ENCODE data around the gene IDH1.

IDH1 gene

DNA sequence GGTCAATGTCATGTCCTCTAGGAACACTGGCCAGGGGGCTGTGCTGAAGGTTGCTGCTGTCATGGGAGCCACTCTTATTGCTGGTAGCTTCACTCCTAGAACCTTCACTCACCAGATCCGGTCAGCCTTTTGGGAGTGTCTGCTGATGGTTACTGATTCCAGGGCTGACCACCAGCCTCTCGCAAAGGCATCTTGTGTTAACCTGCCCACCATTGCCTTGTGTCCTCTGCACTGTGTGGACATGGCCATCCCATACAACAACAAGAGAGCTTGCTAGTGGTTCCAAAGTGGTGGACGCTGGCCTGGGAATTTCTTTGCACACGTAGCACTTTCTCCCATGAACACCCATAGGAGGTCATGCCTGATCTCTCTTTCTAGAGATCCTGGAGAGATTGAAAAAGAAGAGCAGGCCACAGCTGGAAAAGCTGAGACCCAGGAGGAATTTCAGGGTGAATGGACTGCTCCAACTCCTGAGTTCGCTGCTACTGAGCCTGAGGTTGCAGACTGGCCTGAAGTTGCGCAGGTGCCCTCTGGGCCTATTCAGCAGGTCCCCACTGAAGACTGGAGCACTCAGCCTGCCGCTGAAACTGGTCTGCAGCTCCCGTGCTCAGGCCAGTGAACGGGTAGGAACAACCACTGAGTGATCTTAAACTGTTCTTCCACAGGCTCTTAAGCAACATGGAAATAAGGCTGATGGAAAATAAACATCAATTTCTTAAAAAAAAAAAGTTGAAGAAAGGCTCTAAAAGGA lies 46.4 kb downstream of the IDH1 start:
- DNase-seq, result no peak

DNA sequence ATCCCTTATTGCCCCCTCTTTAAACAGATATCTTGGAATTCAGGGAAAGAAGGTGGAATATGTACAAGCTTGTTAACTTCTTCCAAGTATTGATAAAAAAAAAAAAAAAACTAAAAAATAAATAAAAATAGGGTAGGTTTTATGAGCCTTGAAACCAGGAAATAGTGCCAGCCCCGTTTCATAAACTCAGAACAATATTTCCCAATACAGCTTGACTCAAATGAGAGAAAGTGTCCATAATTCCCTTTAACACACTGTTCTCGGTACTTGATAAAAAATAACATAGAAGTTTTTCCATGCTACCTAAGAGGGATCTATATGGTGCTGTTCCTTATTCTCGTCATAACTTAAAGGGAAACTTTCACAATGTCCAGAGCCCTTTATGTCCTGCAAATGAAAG lies 47.1 kb downstream of the IDH1 start:
- DNase-seq, result no peak

DNA sequence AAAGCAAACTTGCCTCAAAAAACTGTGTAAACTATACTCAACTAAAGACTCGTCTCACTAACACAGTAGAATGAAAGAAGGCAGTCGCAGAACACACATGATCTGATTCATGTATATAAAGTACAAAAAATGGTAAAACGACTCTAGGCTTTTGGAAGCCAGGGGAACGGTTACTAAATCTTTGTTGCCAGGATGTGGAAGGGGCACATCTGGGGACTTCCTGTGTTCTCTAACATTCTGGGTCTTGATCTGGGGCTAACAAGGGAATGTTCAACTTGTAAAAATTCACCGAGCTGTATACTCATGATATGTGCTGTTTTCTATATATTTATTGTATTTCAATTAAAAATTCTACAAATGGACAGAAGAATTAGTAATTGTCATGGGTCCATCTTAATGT lies 50.7 kb downstream of the IDH1 start:
- no peak for DNase-seq

DNA sequence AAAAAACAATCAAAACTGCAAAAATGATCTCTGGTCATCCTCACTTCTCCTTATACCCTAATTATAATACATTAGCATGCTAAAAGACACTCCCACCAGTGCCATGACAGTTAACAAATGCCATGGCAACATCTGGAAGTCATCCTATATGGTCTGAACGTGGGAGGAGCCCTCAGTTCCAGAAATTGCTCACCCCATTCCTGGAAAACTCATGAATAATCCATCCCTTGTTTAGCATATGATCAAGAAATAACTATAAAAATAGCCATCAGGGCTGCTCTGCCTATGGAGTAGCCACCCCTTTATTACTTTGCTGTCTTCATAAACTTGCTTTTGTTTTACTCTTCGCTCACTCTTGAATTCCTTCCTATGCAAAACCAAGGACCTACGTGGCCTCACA lies 59.3 kb downstream of the IDH1 start:
- no peak for DNase-seq

DNA sequence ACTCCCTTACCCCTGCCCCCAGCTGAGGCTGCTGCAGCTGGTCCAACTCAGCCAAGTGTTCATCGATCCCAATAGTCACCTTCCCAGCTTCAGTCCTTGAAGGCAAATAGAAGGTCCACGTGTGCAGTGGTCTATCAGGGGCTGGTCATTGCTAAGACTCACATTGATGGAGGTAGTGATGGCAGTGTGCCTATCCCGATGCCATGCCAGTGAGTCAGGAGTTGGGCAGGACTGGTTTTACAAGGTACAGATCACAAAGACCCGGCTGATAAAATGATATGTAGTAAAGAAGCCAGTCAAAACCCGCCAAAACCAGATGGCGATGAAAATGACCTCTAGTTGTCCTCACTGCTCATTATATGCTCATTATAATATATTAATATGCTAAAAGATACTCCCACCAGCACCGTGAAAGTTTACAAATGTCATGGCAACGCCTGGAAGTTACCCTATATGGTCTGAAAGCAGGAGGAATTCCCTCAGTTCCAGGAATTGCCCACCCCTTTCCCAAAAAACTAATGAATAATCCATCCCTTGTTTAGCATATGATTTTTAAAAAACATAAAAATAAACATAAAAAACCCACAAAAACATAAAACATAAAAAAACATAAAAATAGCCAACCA lies 62.1 kb downstream of the IDH1 start:
- no peak for DNase-seq

DNA sequence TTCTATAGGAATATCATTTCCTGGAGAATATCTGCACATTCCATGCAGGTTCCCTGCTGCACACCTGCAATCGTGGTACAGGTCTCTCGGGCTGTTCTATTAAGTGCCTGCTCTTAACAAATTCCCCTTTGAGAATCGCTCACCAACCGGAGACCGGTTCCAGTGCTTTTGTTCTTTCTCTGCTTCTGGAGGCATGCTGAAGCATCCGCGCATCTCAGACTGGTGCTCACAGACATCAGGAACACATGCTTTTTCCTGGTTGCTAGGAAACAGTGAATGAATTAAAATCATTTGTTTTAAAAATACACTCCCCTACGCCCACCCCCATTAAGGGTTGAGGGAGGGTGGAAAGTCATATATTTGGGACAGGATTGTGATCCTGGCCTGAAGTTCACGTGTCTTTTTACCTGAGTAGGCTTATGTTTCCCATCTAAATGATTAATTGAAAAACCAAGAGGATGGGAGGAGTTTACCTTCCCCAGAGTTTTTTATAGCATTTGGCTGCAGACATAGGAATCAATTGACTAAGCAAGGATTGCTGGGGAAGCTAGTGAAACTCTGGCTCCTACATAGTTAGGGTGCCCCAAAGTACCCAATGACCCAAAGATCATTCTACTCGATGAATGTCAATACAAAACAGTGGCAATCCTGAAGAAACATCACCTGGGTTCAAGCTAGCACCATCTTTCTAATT lies 64.9 kb downstream of the IDH1 start, which contains the start of gene C2orf80:
Gene C2orf80, minus strand, starts transcription at position 221 of the 694 bp plus-strand sequence. CDS start 3,044 bp downstream, outside the sequence.
- DNase-seq, result no peak

DNA sequence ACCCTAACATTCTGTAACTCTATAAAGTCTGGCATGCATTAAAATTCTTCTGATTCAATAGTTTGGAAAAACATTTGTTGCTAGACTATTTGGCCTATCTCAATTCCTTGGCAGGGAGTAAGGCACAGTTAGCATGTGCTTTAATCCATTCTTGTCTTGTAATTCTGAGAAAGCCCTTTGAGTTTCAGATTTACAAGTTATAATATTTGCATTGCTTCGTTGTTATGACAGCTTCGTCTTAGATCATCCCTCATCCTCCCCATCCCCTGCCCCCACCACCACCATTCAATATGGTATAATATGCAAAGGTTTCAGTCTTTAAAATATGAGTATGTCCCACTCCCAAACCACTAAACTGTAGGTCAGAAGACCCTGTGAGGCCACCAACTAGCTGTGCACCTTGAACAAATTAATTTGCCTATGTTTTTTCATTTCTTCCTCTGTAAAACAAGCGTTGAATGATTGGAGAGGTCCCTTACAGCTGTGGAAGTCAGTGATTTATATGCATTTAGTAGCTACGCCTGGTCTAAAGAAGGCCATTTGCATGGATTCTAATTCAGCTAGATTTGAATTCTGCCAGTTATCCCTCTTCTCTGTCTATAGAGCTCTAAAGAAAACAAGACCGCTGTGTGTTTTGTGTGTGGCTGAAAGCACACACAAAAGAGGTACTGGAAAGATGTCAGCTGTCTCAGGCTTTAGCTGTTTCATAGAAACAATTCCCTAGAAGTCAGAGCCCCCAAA lies 65.6 kb downstream of the IDH1 start:
- no peak for DNase-seq

DNA sequence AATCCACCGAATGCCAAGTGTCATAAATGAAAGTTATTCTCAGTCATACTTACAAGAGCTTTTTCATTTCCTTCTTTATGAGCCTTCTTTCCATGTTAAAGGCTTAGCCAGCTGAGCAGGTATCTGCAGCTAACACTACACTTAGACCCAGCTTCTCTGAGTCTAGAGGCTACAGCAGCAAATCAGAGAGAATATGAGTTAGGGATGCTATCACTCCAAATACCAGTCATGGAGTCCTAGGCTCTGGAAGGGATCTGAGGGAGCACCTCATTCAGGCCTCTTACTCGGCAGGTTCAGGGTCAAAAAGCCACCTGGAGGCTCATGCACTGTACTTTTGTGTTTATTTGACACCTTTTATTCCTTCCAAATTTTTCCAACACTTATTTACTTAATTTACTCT lies 68.0 kb downstream of the IDH1 start:
- no peak for DNase-seq

DNA sequence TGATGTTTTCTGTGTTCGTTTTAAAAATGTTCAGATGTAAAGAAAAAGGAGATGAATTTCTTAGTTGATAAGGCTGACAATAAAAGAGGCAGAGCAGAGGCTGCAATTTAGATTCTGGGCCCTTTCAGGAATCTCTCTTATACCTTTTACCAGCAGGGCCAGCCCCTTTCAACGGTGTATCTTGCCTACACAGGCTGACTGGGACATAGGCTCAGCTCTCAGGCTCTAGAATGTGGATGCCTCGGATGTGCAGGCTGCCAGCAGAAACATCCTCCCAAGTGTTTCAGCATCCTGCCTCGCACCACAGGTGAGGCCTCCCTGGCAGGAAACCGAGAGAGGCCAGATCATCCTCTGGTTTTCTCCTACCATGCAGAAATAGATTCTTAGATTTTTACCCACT lies 68.4 kb downstream of the IDH1 start:
- no peak for DNase-seq

Data from GF-D8 (cell line).